HUES6 (cell line): ENCODE results near the gene SHOX.

Experiments used
- H3K27ac ChIP-seq: 2 replicates; pipeline ENCODE4 v1.7.0; 2013; ENCODE audit warnings: low read depth, mild to moderate bottlenecking, low read length, inconsistent platforms
- H3K27me3 ChIP-seq: 2 replicates; pipeline ENCODE4 v1.6.1; 2013; ENCODE audit warnings: low read length; ENCODE audit not compliant: control insufficient read depth, insufficient read depth
- H3K36me3 ChIP-seq: 2 replicates; pipeline ENCODE4 v1.6.1; 2013; ENCODE audit warnings: low read length; ENCODE audit not compliant: control insufficient read depth, insufficient read depth
- H3K4me1 ChIP-seq: 2 replicates; pipeline ENCODE4 v1.6.1; 2013; ENCODE audit warnings: low read length; ENCODE audit not compliant: control insufficient read depth, insufficient read depth
- H3K4me3 ChIP-seq: 2 replicates; pipeline ENCODE4 v1.5.1; 2013; ENCODE audit warnings: low read depth, low read length
- H3K9ac ChIP-seq: one replicate; pipeline ENCODE4 v1.6.1; 2013; ENCODE audit warnings: mild to moderate bottlenecking, low read length
- H3K9me3 ChIP-seq: 2 replicates; pipeline ENCODE4 v1.6.1; 2013; ENCODE audit warnings: low read depth, low read length; ENCODE audit not compliant: control insufficient read depth, insufficient read depth

SHOX gene

GRCh38 chrX:679291-679979, 48.8 kb downstream of the SHOX start:
- Histone ChIP-seq H3K9me3 (no peaks in the 10 kb centered on the region; the same call in 1 of the 2 replicates), H3K4me1 (peaks cover 19% of the 10 kb centered on the region), H3K36me3 (no peaks in the 10 kb centered on the region), H3K4me3 (no peak overlapping the region), H3K9ac (no peak overlapping the region), H3K27ac (no peak overlapping the region), H3K27me3 (no peaks in the 10 kb centered on the region; the same call in 1 of the 2 replicates)

- H3K27ac ChIP-seq, result no peak overlapping the region
- H3K9me3 ChIP-seq, result no peaks in the 10 kb centered on the region; the same call in 1 of the 2 replicates
- H3K4me3 ChIP-seq, result no peak overlapping the region
- no peaks in the 10 kb centered on the region for H3K36me3 ChIP-seq
- no peaks in the 10 kb centered on the region; the same call in 1 of the 2 replicates for H3K27me3 ChIP-seq
- H3K9ac ChIP-seq, result no peak overlapping the region
- H3K4me1 ChIP-seq, result peaks cover 23% of the 10 kb centered on the region
These were observed 49.5 kb downstream of the SHOX start for GRCh38 chrX:680062-680461.

- no peak overlapping the region for H3K9ac ChIP-seq
- H3K4me3 ChIP-seq, result no peak overlapping the region
- no peaks in the 10 kb centered on the region; the same call in 1 of the 2 replicates for H3K9me3 ChIP-seq
- H3K36me3 ChIP-seq, result no peaks in the 10 kb centered on the region
- no peak overlapping the region for H3K27ac ChIP-seq
- no peaks in the 10 kb centered on the region; the same call in 1 of the 2 replicates for H3K27me3 ChIP-seq
- H3K4me1 ChIP-seq, result peaks cover 14% of the 10 kb centered on the region
These were observed 51.4 kb downstream of the SHOX start for GRCh38 chrX:681989-682388.

GRCh38 chrX:682892-683291, 52.3 kb downstream of the SHOX start:
- H3K4me3 ChIP-seq, result no peak overlapping the region
- H3K27me3 ChIP-seq, result no peaks in the 10 kb centered on the region; the same call in 1 of the 2 replicates
- H3K9ac ChIP-seq, result no peak overlapping the region
- no peak overlapping the region for H3K27ac ChIP-seq
- no peaks in the 10 kb centered on the region; the same call in 1 of the 2 replicates for H3K9me3 ChIP-seq
- peaks cover 14% of the 10 kb centered on the region for H3K4me1 ChIP-seq
- no peaks in the 10 kb centered on the region for H3K36me3 ChIP-seq

GRCh38 chrX:683576-683975, 53.0 kb downstream of the SHOX start:
- no peaks in the 10 kb centered on the region for H3K36me3 ChIP-seq
- no peaks in the 10 kb centered on the region; the same call in 1 of the 2 replicates for H3K27me3 ChIP-seq
- H3K9ac ChIP-seq, result no peak overlapping the region
- H3K9me3 ChIP-seq, result no peaks in the 10 kb centered on the region; the same call in 1 of the 2 replicates
- no peak overlapping the region for H3K4me3 ChIP-seq
- peaks cover 14% of the 10 kb centered on the region for H3K4me1 ChIP-seq
- H3K27ac ChIP-seq, result no peak overlapping the region

- Histone ChIP-seq H3K36me3 (no peaks in the 10 kb centered on the region), H3K27ac (no peak overlapping the region), H3K4me3 (no peak overlapping the region), H3K9ac (no peak overlapping the region), H3K4me1 (peaks cover 14% of the 10 kb centered on the region), H3K27me3 (no peaks in the 10 kb centered on the region; the same call in 1 of the 2 replicates), H3K9me3 (no peaks in the 10 kb centered on the region)
These were observed 54.8 kb downstream of the SHOX start for GRCh38 chrX:685120-686032.

GRCh38 chrX:689983-690382, 59.4 kb downstream of the SHOX start:
- peaks cover 2% of the 10 kb centered on the region; the same call in 1 of the 2 replicates for H3K9me3 ChIP-seq
- no peaks in the 10 kb centered on the region for H3K27me3 ChIP-seq
- H3K4me3 ChIP-seq, result no peak overlapping the region
- H3K9ac ChIP-seq, result no peak overlapping the region
- no peak overlapping the region for H3K27ac ChIP-seq
- no peaks in the 10 kb centered on the region for H3K36me3 ChIP-seq
- H3K4me1 ChIP-seq, result no peaks in the 10 kb centered on the region

- Histone ChIP-seq H3K27me3 (no peaks in the 10 kb centered on the region), H3K4me3 (no peak overlapping the region), H3K27ac (no peak overlapping the region), H3K9ac (no peak overlapping the region), H3K36me3 (no peaks in the 10 kb centered on the region), H3K4me1 (no peaks in the 10 kb centered on the region), H3K9me3 (peaks cover 7% of the 10 kb centered on the region; the same call in 1 of the 2 replicates)
These were observed 64.2 kb downstream of the SHOX start for GRCh38 chrX:694800-695199.

- Histone ChIP-seq H3K36me3 (no peaks in the 10 kb centered on the region), H3K27me3 (no peaks in the 10 kb centered on the region), H3K4me1 (peaks cover 7% of the 10 kb centered on the region; the same call in 1 of the 2 replicates), H3K9ac (no peak overlapping the region), H3K4me3 (no peak overlapping the region), H3K27ac (no peak overlapping the region), H3K9me3 (peaks cover 16% of the 10 kb centered on the region)
These were observed 67.6 kb downstream of the SHOX start for GRCh38 chrX:698206-698605.

- Histone ChIP-seq H3K4me3 (no peak overlapping the region), H3K4me1 (peaks cover 7% of the 10 kb centered on the region; the same call in 1 of the 2 replicates), H3K9me3 (peaks cover 23% of the 10 kb centered on the region), H3K27me3 (no peaks in the 10 kb centered on the region), H3K27ac (no peak overlapping the region), H3K36me3 (no peaks in the 10 kb centered on the region), H3K9ac (no peak overlapping the region)
These were observed 70.3 kb downstream of the SHOX start for GRCh38 chrX:700936-701335.

GRCh38 chrX:701673-702072, 71.1 kb downstream of the SHOX start:
- H3K9ac ChIP-seq, result no peak overlapping the region

More at GRCh38 chrX:701673-702072, 71.1 kb downstream of the SHOX start:
- Histone ChIP-seq H3K9me3 (peaks cover 28% of the 10 kb centered on the region), H3K4me3 (no peak overlapping the region), H3K27ac (no peak overlapping the region), H3K36me3 (no peaks in the 10 kb centered on the region), H3K27me3 (no peaks in the 10 kb centered on the region), H3K4me1 (peaks cover 7% of the 10 kb centered on the region; the same call in 1 of the 2 replicates)
